Measurements from ENCODE around the gene ADIPOR2. TPM values are rescaled to one million over a fixed set of nuclear protein-coding genes. Genes with fewer than 3 reads are reported as not detected.

Gene ADIPOR2
- total RNA-seq, 1 experiment from 2014 or later, result 42.1 TPM

DNA sequence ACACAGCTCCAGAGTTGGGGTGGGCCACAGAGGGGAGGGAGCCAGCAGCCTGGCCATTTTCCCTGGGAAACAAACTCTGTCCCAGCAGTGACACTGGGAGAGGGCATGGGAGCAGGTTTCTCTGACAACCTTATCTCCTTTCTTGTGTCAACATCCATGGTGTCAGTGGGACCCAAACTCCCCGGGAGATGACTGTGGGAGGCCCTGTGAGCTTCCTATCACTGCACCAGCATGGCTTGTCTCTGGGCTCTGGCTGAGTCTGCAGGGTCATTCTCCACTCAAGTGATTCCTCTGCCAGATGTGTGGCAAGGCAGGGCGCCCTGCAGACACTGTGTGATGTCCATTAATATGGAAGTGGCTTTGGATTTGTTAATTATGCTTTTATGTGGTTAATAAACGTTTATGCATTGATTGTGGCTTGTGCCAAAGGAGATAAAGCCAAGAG lies 139.6 kb downstream of the ADIPOR2 start:
- no peak for DNase-seq (ENCODE audit: low spot score)

DNA sequence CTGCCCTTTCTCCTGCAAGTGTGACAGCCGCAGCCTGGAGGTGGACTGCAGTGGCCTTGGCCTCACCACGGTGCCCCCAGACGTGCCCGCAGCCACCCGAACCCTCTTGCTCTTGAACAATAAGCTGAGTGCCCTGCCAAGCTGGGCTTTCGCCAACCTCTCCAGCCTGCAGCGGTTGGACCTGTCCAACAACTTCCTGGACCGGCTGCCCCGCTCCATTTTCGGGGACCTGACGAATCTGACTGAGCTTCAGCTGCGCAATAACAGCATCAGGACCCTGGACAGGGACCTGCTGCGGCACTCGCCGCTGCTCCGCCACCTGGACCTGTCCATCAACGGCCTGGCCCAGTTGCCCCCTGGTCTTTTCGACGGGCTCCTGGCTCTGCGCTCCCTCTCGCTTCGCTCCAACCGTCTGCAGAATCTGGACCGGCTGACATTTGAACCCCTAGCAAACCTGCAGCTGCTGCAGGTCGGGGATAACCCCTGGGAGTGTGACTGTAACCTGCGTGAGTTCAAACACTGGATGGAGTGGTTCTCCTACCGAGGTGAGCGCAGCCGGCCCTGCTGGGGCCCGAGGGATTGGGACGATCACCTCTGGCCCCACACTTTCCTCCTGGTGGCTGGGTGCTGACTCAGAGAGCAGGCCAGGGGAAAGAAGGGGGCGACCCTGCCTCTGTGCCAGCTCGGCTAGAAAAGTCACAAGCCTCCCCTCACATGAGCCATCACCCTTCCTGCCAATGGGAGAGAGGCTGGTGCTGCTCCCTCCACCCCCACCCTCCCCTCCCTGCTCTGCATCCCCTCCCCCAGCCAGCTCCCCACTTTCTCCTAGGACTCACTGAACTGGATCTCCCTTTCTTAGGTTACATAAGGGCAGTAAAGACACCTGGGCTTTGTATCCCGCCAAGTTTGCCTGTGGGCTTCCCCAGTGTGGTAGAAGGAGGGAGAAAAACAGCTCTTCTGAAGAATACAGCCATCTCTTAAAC lies 140.4 kb downstream of the ADIPOR2 start:
- DNase-seq (ENCODE audit: low spot score), result no peak

DNA sequence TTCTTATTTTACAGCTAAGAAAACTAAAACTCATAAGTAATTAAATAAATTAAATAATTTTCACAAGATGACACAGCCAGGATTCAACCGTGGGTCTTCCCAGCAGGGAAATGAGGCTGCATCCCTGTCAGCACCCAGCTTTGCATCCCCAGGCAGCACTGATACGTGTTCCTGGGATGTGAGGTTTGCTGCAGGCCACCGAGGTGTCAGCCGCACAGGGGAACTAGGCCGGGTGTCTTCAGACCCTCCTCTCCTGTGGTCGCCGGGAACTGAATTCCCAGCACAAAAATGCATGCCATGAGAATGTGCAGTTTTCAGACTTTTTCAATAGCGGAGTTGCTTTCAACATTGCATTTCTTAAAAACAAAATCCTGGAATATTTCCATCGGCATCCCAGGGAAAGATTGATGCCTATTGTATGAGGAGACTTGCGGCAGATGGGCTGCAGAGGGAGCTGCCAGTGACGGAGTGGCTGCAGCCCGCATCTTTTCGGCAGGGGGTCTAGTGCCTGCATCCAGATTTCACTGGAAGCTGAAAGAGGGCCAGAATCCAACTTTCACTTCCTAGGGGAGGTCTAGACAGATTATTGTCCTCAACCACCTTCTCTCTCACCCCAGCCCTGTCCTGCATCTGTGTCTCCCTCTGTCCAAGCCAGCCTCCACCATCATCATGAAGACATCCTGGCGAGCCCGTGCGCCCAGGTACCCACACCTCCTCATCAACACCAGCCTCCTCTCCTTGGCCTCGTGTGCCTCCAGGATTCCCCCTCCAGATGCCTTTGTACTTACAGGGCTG lies 142.1 kb downstream of the ADIPOR2 start:
- no peak for DNase-seq (ENCODE audit: low spot score)

GRCh38 chr12:1833596-1834028 lies 142.7 kb downstream of the ADIPOR2 start:
- DNase-seq (ENCODE audit: low spot score), result no peak

DNA sequence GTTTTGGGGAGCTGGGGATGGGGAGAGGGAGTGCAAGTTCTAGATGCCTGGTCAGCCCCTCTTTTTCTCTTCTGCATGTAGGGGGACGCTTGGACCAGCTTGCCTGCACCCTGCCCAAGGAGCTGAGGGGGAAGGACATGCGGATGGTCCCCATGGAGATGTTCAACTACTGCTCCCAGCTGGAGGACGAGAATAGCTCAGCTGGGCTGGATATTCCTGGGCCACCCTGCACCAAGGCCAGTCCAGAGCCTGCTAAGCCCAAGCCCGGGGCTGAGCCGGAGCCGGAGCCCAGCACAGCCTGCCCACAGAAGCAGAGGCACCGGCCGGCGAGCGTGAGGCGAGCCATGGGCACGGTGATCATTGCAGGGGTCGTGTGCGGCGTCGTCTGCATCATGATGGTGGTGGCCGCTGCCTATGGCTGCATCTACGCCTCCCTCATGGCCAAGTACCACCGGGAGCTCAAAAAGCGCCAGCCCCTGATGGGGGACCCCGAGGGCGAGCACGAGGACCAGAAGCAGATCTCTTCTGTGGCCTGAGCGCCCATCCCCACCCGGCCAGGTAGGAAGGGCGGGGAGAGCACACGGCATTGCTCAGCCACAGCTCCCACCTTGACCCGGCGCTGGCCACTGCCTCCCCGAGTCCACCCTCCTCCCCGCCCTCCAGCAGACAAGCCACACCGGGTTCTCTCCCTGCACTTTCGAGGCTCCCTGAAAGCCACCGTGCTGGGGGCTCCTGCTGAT lies 143.5 kb downstream of the ADIPOR2 start:
- DNase-seq (ENCODE audit: low spot score), result no peak

- DNase-seq (ENCODE audit: low spot score), result no peak
These were observed 144.6 kb downstream of the ADIPOR2 start for GRCh38 chr12:1835211-1836131.

DNA sequence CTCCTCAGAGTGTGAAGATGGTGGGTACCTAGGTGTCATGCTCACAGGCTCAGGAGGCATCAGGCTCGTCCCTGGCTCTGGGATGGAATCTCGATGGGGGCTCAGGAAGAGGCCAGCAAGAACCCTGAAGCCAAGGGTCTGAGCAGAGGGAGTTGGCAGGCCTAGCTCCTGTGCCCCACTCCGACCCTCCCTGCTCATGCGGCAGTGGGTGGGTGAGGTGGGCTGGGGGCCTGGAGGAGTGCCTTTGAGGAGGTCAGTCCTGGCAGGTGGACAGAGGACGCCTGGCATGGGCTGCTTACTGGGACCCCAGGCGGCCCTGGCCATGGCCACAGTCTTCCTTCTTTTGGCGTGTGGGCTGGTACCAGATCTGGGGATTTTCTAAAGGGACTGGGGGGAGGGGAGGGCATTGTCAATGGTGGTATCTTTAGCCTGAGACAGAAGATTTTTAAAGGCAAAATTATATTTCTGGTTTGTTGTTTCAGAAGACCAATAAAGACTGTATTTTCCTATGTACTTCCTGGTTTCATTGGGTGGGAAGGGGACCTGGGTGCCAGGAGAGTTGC lies 145.5 kb downstream of the ADIPOR2 start:
- no peak for DNase-seq (ENCODE audit: low spot score)

- DNase-seq (ENCODE audit: low spot score), result no peak
These were observed 146.1 kb downstream of the ADIPOR2 start for GRCh38 chr12:1836854-1837421.

GRCh38 chr12:1837541-1838204 lies 146.8 kb downstream of the ADIPOR2 start:
- no peak for DNase-seq (ENCODE audit: low spot score)

Other genes with a start within 250 kb of the ADIPOR2 start
- 5.3 and 6.1 TPM in 2 replicates for gene FBXL14, start 96.5 kb upstream of the ADIPOR2 start, total RNA-seq (2014; rRNA removed; shearing (Covaris generic))
- gene WNT5B, start 61.8 kb upstream of the ADIPOR2 start, total RNA-seq (2014; rRNA removed; shearing (Covaris generic)), result 3.8 and 6.4 TPM in 2 replicates
- gene LRTM2, start 129.5 kb downstream of the ADIPOR2 start, total RNA-seq (2014; rRNA removed; shearing (Covaris generic)), result not detected in 2 replicates
- gene CACNA2D4, start 227.6 kb downstream of the ADIPOR2 start, total RNA-seq (2014; rRNA removed; shearing (Covaris generic)), result not detected in 2 replicates